Measurements from ENCODE around the gene KIAA2012.

KIAA2012 gene

DNA sequence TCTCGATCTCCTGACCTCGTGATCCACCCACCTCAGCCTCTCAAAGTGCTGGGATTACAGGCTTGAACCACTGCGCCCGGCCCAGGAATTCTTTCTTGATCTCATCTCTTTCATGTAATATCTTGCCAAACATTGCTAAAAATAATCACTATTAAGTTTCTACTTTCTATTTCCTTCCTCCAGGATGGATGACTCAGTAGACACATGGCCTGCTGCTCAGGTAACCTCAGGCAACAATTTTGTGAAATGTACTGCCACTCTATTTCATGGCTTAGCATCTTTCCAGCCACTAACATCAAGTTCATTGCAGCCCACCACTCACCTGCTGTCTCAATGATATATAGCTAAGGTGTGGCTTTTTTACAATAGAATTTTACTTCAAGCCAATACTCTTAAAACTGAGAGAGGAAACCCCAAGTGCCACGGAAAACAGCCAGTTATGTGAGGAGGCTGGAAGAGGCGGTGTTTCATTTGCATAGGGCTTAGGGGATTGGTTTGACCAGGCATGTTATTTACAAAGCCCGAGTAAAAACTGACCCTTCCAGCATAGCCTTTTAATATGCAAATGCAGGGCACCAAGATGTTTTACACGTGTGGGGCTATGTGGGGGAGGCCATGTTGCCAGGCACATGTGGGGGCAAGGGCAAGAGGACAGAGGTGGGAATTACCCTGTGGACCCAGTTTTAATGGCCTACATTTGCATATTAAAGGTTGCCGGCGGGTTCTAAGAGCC, 176.6 kb downstream of the KIAA2012 start:
- ChIA-PET CTCF (interaction anchor here (2.8 kb wide), 1 partner anchor 13 kb away, joined by 6 read pairs; no protein-coding TSS in a partner anchor), POLR2A (no interaction called here)
- no peak for TF ChIP-seq CTCF (IDR thresholded peaks at IDR 0.05; ENCODE audit: control extremely low read depth, extremely low read depth, low read depth, missing control alignments)
- DNase-seq (ENCODE audit: extremely low spot score): no peak

- no peak for DNase-seq (ENCODE audit: extremely low spot score)
- ChIA-PET POLR2A (interaction anchor here (0.6 kb wide), 1 partner anchor 13 kb away, joined by 3 read pairs; no protein-coding TSS in a partner anchor), CTCF (interaction anchor here (0.9 to 2.8 kb wide), 3 partner anchors 10 to 16 kb away, joined by 3 to 6 read pairs (median 4); no protein-coding TSS in a partner anchor)
- TF ChIP-seq CTCF (IDR thresholded peaks at IDR 0.05; ENCODE audit: control extremely low read depth, extremely low read depth, low read depth, missing control alignments): no peak
Measured at GRCh38 chr2:202251494-202251893, 178.4 kb downstream of the KIAA2012 start.
